Neural cell (in vitro differentiated cells): ENCODE data around the gene ORM2. TPM values are rescaled to one million over a fixed set of nuclear protein-coding genes. Genes with fewer than 3 reads are reported as not detected.
"Not testable (repeated sequence)": the region's sequence is repeated elsewhere in the genome, so short reads cannot be mapped to it uniquely, and the experiment has no call there.

ENCODE experiments used
- H2AFZ ChIP-seq: fragments of 200-600, 300-800 bp; sonication (generic), shearing (Covaris generic); 2 replicates; pipeline ENCODE4 v1.6.0; 2014; ENCODE audit warnings: low read depth, mild to moderate bottlenecking, antibody characterized with exemption, low read length, moderate library complexity
- H3F3A ChIP-seq: fragments of 200-600 bp; shearing (Covaris generic); 2 replicates; pipeline ENCODE4 v1.6.1; 2016; ENCODE audit warnings: mild to moderate bottlenecking, moderate library complexity, mixed read lengths, antibody characterized with exemption, low read length; ENCODE audit not compliant: insufficient read depth, poor library complexity, severe bottlenecking
- H3K27ac ChIP-seq: fragments of 200-600, 300-800 bp; sonication (generic), shearing (Covaris generic); 2 replicates; pipeline ENCODE4 v1.5.1; 2014; ENCODE audit warnings: mild to moderate bottlenecking, low read length, moderate library complexity
- H3K27me3 ChIP-seq: fragments of 300-800, 200-600 bp; sonication (generic), shearing (Covaris generic); 2 replicates; pipeline ENCODE4 v1.6.0; 2014; ENCODE audit warnings: mild to moderate bottlenecking, low read depth, low read length, moderate library complexity; ENCODE audit not compliant: insufficient read depth
- H3K36me3 ChIP-seq: fragments of 300-800, 200-600 bp; sonication (generic), shearing (Covaris generic); 2 replicates; pipeline ENCODE4 v1.5.1; 2014; ENCODE audit warnings: mild to moderate bottlenecking, antibody characterized with exemption, low read length, moderate library complexity; ENCODE audit not compliant: insufficient read depth
- H3K4me2 ChIP-seq: fragments of 300-800, 200-600 bp; sonication (generic), shearing (Covaris generic); 2 replicates; pipeline ENCODE4 v1.6.0; 2014; ENCODE audit warnings: mild to moderate bottlenecking, low read length
- H3K4me3 ChIP-seq: fragments of 300-800, 200-600 bp; sonication (generic), shearing (Covaris generic); 2 replicates; pipeline ENCODE4 v1.5.1; 2014; ENCODE audit warnings: mild to moderate bottlenecking, low read length, moderate library complexity
- H3K79me2 ChIP-seq: fragments of 200-600 bp; shearing (Covaris generic); replicated peaks from 2 replicates; pipeline ENCODE4 v1.6.0; 2014; ENCODE audit warnings: mild to moderate bottlenecking, low read length, moderate library complexity; ENCODE audit not compliant: insufficient read depth
- H3K9ac ChIP-seq: fragments of 300-800, 200-600 bp; sonication (generic), shearing (Covaris generic); 2 replicates; pipeline ENCODE4 v1.6.1; 2016; ENCODE audit warnings: mild to moderate bottlenecking, low read length, mixed read lengths
- H3K9me2 ChIP-seq: fragments of 200-600 bp; shearing (Covaris generic); 2 replicates; pipeline ENCODE4 v1.6.1; 2016; ENCODE audit warnings: mild to moderate bottlenecking, low read length, mixed read lengths; ENCODE audit not compliant: insufficient read depth
- H3K9me3 ChIP-seq: fragments of 200-600, 300-800 bp; sonication (generic), shearing (Covaris generic); 2 replicates; pipeline ENCODE4 v1.6.1; 2016; ENCODE audit warnings: mild to moderate bottlenecking, mixed run types, low read length, moderate library complexity, mixed read lengths
- H4K20me1 ChIP-seq: fragments of 200-600 bp; shearing (Covaris generic); 2 replicates; pipeline ENCODE4 v1.6.1; 2016; ENCODE audit warnings: mild to moderate bottlenecking, mixed run types; ENCODE audit not compliant: insufficient read depth
- CTCF ChIP-seq: fragments of 450-650 bp; IDR thresholded peaks from 2 replicates; pipeline ENCODE4 v1.5.1; 2014; ENCODE audit warnings: antibody characterized with exemption, mild to moderate bottlenecking, moderate library complexity; ENCODE audit not compliant: poor library complexity, severe bottlenecking
- EP300 ChIP-seq: fragments of 450-650 bp; conservative IDR thresholded peaks from 2 replicates; pipeline ENCODE4 v1.6.1; 2014; ENCODE audit warnings: antibody characterized with exemption, mild to moderate bottlenecking, moderate library complexity; ENCODE audit not compliant: poor library complexity, severe bottlenecking
- EZH2 ChIP-seq: fragments of 200-600, 300-800 bp; shearing (Covaris generic), sonication (generic); IDR thresholded peaks from 2 replicates; pipeline ENCODE4 v1.6.1; 2014; ENCODE audit warnings: antibody characterized with exemption, low read length, borderline replicate concordance, mild to moderate bottlenecking; ENCODE audit not compliant: insufficient read depth, poor library complexity, severe bottlenecking
- MXI1 ChIP-seq: fragments of 450-650 bp; conservative IDR thresholded peaks from 2 replicates; pipeline ENCODE4 v1.6.1; 2014; ENCODE audit warnings: antibody characterized with exemption, mild to moderate bottlenecking; ENCODE audit not compliant: poor library complexity, severe bottlenecking
- POLR2AphosphoS5 ChIP-seq: IDR thresholded peaks from 2 replicates; pipeline ENCODE4 v1.6.1; 2012
- RAD21 ChIP-seq: fragments of 450-650 bp; conservative IDR thresholded peaks from 2 replicates; pipeline ENCODE4 v1.6.1; 2014; ENCODE audit warnings: antibody characterized with exemption, mild to moderate bottlenecking, moderate library complexity
- REST ChIP-seq: IDR thresholded peaks from 2 replicates; pipeline ENCODE4 v1.6.1; 2012; ENCODE audit warnings: borderline replicate concordance
- SMC3 ChIP-seq: fragments of 450-650 bp; conservative IDR thresholded peaks from 2 replicates; pipeline ENCODE4 v1.6.1; 2014; ENCODE audit warnings: antibody characterized with exemption, mild to moderate bottlenecking, moderate library complexity; ENCODE audit not compliant: poor library complexity
- TAF1 ChIP-seq: IDR thresholded peaks from 2 replicates; pipeline ENCODE4 v1.6.1; 2012; ENCODE audit warnings: low read depth
- polyA plus RNA-seq: library from polyadenylated mRNA; depleted of rRNA; stranded (reverse); fragments of >200 nt; gene quantifications from 2 replicates; pipeline ENCODE4 v1.2.3, GENCODE V29; 2014

The ORM2 gene
- polyA plus RNA-seq, 1 donor from 2014 or later = not detected

DNA sequence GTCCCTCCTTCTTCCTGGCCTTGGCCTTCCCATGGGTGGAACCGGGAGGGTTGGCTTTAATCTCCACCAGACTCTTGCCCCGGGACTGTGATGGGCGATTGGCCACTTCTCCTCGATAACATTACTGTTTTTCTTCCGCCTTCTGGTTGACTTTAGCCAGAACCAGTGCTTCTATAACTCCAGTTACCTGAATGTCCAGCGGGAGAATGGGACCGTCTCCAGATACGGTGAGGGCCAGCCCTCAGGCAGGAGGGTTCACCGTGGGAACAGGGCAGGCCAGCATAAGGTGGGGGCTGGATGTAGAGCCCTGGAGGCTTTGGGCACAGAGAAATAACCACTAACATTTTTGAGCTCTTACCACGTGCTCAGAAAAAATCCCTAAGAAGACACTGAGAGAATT lies 967 bp downstream of the ORM2 start:
- Histone ChIP-seq H3K4me2 (no peak overlapping the region), H3K9me2 (no peaks in the 10 kb centered on the region), H3K9me3 (no peaks in the 10 kb centered on the region), H3K4me3 (no peak overlapping the region), H3K27ac (no peak overlapping the region), H3K9ac (no peak overlapping the region), H3K27me3 (no peaks in the 10 kb centered on the region), H3K36me3 (no peaks in the 10 kb centered on the region), H4K20me1 (no peaks in the 10 kb centered on the region), H3F3A (no peaks in the 10 kb centered on the region), H3K79me2 (no peaks in the 10 kb centered on the region), H2AFZ (no peak overlapping the region)
- TF ChIP-seq SMC3 (no peak), MXI1 (no peak), TAF1 (no peak), REST (no peak), POLR2AphosphoS5 (no peak), EP300 (no peak), CTCF (no peak), EZH2 (no peak), RAD21 (no peak)

DNA sequence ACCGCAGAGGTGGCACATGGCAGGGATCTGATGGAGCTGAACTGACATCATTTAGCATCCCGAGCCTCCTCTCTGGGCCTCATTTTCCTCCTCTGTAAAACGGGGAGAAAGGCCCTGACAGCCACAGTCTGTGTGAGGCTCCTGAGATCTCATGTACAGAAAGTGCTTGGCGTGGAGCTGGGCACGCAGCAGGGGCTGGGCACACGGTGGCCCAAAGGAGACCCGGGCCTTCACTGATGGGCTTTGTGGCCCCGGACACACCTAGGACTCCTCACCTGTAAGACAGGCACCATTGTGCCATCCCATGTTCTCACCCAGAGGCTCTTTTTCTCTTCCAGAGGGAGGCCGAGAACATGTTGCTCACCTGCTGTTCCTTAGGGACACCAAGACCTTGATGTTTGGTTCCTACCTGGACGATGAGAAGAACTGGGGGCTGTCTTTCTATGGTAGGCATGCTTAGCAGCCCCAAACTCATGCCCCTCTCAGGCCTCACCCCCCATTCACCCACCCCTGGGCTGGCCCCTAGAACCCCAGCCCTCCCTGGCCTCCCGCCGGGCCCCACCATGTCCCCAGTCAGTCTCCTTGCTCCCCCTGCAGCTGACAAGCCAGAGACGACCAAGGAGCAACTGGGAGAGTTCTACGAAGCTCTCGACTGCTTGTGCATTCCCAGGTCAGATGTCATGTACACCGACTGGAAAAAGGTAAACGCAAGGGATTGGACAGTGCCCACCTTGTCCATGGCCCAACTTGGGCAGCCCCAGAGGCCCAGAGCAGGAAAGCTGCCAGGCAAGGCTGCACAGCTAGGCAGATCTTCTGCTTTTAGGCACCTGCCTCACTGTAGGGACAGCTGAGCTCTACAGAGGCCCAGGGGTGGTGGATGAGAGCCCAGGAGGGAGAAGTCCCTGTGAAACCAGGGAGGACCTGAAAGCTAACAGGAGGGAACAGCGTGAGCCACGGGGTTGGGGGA lies 1.8 kb downstream of the ORM2 start:
- H4K20me1 ChIP-seq, H2AFZ ChIP-seq, H3F3A ChIP-seq, H3K27me3 ChIP-seq, H3K9me2 ChIP-seq, H3K4me2 ChIP-seq, H3K27ac ChIP-seq, H3K36me3 ChIP-seq, H3K9me3 ChIP-seq, H3K9ac ChIP-seq, H3K4me3 ChIP-seq, H3K79me2 ChIP-seq: not testable (repeated sequence)

DNA sequence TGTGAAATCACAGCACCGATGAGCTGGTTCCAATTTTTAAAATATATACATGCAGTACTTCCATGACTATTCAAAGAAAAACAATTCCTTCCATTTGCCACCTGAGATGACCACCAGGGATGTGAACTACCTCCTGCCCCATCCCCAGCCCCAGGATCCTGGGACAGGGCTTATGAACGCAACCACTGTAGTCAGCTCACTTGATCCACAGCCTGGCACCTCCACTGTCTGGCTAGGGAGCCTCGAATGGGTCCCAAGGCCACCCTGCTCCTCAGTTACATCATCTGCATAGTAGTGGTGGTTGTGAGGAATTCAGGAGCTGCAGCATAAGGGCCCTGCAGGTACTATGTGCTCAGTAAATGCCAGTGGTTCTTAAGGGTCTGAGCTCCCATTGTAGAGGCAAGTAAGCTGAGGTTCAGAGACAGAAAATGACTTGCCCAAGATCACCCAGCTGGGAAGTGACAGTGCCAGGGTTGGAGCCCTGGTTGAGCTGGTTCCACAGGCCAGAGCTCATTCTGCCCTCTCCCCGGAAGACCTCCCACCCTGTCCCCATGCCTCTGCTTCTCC lies 2.9 kb downstream of the ORM2 start:
- H3K9me3 ChIP-seq, H3K79me2 ChIP-seq, H3K4me2 ChIP-seq, H3K9me2 ChIP-seq, H3K36me3 ChIP-seq, H4K20me1 ChIP-seq, H3K27me3 ChIP-seq, H2AFZ ChIP-seq, H3F3A ChIP-seq, H3K4me3 ChIP-seq, H3K9ac ChIP-seq, H3K27ac ChIP-seq: not testable (repeated sequence)

GRCh38 chr9:114333718-114334117 lies 4.0 kb downstream of the ORM2 start:
- not testable (repeated sequence) for H3K4me2 ChIP-seq, H3K79me2 ChIP-seq, H3K9ac ChIP-seq, H3F3A ChIP-seq, H3K27me3 ChIP-seq, H3K9me2 ChIP-seq, H3K36me3 ChIP-seq, H3K4me3 ChIP-seq, H2AFZ ChIP-seq, H3K9me3 ChIP-seq, H4K20me1 ChIP-seq, H3K27ac ChIP-seq
